GM08714 (cell line): ENCODE results near the gene SST.
"Not testable (repeated sequence)": the region's sequence is repeated elsewhere in the genome, so short reads cannot be mapped to it uniquely, and the experiment has no call there.

Source experiments
- H3K4me3 ChIP-seq: fragments of 200-500 bp; sonication (Bioruptor generic); 2 replicates; pipeline ENCODE4 v1.5.1; 2014; ENCODE audit warnings: mild to moderate bottlenecking, low read length, inconsistent platforms
- ZNF274 ChIP-seq: IDR thresholded peaks from 2 replicates; pipeline ENCODE4 v1.6.1; 2012; ENCODE audit warnings: mild to moderate bottlenecking, low read depth, low read length

The SST gene

GRCh38 chr3:187694801-187695200, 24.6 kb upstream of the SST start:
- no peak overlapping the region for H3K4me3 ChIP-seq
- TF ChIP-seq ZNF274 = no peak

- TF ChIP-seq ZNF274 = no peak
Measured at GRCh38 chr3:187693431-187693830, 23.2 kb upstream of the SST start.

GRCh38 chr3:187689984-187690383, 19.8 kb upstream of the SST start:
- no peak overlapping the region for H3K4me3 ChIP-seq
- no peak for TF ChIP-seq ZNF274

More at GRCh38 chr3:187693431-187693830, 23.2 kb upstream of the SST start:
- H3K4me3 ChIP-seq = no peak overlapping the region

- no peak for TF ChIP-seq ZNF274
Measured at GRCh38 chr3:187686621-187687273, 16.6 kb upstream of the SST start.

GRCh38 chr3:187685948-187686347, 15.8 kb upstream of the SST start:
- H3K4me3 ChIP-seq = no peak overlapping the region
- TF ChIP-seq ZNF274 = no peak

More at GRCh38 chr3:187686621-187687273, 16.6 kb upstream of the SST start:
- no peak overlapping the region for H3K4me3 ChIP-seq

- TF ChIP-seq ZNF274 = no peak
- no peak overlapping the region for H3K4me3 ChIP-seq
Measured at GRCh38 chr3:187684880-187685279, 14.7 kb upstream of the SST start.

GRCh38 chr3:187684444-187684843, 14.2 kb upstream of the SST start:
- H3K4me3 ChIP-seq = no peak overlapping the region
- no peak for TF ChIP-seq ZNF274

GRCh38 chr3:187681756-187682155, 11.6 kb upstream of the SST start:
- H3K4me3 ChIP-seq = not testable (repeated sequence)

GRCh38 chr3:187679638-187680396, 9.6 kb upstream of the SST start:
- no peak overlapping the region for H3K4me3 ChIP-seq
- no peak for TF ChIP-seq ZNF274

GRCh38 chr3:187678726-187679268, 8.6 kb upstream of the SST start:
- no peak overlapping the region for H3K4me3 ChIP-seq
- no peak for TF ChIP-seq ZNF274

GRCh38 chr3:187677604-187678003, 7.4 kb upstream of the SST start:
- no peak overlapping the region for H3K4me3 ChIP-seq
- TF ChIP-seq ZNF274 = no peak

GRCh38 chr3:187673012-187673411, 2.8 kb upstream of the SST start:
- no peak overlapping the region for H3K4me3 ChIP-seq
- no peak for TF ChIP-seq ZNF274

- H3K4me3 ChIP-seq = no peak overlapping the region
- TF ChIP-seq ZNF274 = no peak
Measured at GRCh38 chr3:187667526-187667925, 2.7 kb downstream of the SST start.

- H3K4me3 ChIP-seq = no peak overlapping the region
- TF ChIP-seq ZNF274 = no peak
Measured at GRCh38 chr3:187665764-187666402, 4.3 kb downstream of the SST start.

- no peak overlapping the region for H3K4me3 ChIP-seq
- TF ChIP-seq ZNF274 = no peak
Measured at GRCh38 chr3:187665010-187665409, 5.2 kb downstream of the SST start.
